Left lobe of liver (tissue), 2 donors: ENCODE measurements around the gene TMEM267. TPM values are rescaled to one million over a fixed set of nuclear protein-coding genes. Genes with fewer than 3 reads are reported as not detected.
"Not testable (repeated sequence)": the region's sequence is repeated elsewhere in the genome, so short reads cannot be mapped to it uniquely, and the experiment has no call there.

Experiments
- ATAC-seq: fragments of 200-7000 bp; cut with Tn5 transposase; one replicate; pipeline ENCODE4 v1.9.1; 2020; ENCODE audit warnings: mild to moderate bottlenecking, moderate library complexity
- DNase-seq: peaks from one replicate; pipeline ENCODE4 v3.0.0-alpha.2; 2020; ENCODE audit warnings: low spot score
- total RNA-seq: library from RNA; stranded (reverse); gene quantifications from one replicate; pipeline ENCODE4 v1.2.1, GENCODE V29; 2021
- donor health status: DM: no; HTN: no; CAD: no; lungs with moderate emphysema.
- donor health status: DM: no; HTN: yes; CAD: no.

TMEM267 gene
- total RNA-seq, 1 donor from 2014 or later, result 5.7 TPM

GRCh38 chr5:43461066-43461465 lies 22.6 kb downstream of the TMEM267 start:
- DNase-seq (no peak), ATAC-seq (no peak)

- ATAC-seq, result no peak
- DNase-seq, result no peak
Measured at GRCh38 chr5:43456556-43456955, 27.1 kb downstream of the TMEM267 start.

- not testable (repeated sequence) for DNase-seq, ATAC-seq
Measured at GRCh38 chr5:43441575-43441974, 42.1 kb downstream of the TMEM267 start.

- ATAC-seq, result no peak
- DNase-seq, result no peak
Measured at GRCh38 chr5:43437062-43437660, 46.5 kb downstream of the TMEM267 start.

- ATAC-seq (peak; percentile 49), DNase-seq (no peak)
Measured at GRCh38 chr5:43433382-43433781, 50.3 kb downstream of the TMEM267 start.

DNA sequence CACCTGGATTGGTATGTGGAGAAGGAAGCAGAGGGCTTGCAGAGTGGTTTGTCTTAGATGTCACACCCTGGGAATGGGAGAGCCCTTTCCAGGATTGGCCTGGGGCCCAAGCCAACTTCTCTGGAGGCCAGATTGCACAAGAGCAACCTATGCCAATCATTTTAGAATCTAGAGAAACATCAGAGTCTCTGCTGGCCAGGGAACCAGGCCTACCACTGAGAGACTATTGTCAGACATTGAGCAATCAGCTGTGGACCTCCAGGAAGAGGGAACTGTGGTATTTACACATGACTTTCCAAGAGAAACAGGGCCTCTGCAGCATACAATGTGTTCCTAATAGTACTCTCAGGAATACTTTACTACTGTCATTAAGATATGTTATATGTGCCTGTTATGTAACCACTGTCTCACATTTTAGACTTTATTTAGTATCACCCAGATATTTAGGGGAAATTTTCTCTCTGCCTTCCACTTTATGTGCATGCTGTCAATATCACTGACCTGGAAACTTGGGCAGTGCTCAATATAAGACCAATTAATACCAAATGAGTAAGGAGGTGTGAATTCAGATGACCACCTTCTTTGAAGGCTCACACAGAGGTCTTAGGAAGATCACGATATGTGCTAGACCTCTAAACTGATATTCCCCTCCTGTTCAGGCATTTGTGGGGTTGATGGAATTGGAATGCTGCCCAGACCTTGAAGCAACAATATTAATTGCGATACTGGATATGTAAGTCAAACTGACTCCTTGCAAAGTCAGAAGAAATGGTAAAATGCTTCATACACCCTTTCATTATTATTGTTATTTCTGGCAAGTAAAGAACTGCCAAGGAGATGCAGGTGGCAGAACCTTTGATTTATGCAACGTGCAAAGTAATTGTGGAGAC lies 50.9 kb downstream of the TMEM267 start:
- DNase-seq, result peak; percentile 85

DNA sequence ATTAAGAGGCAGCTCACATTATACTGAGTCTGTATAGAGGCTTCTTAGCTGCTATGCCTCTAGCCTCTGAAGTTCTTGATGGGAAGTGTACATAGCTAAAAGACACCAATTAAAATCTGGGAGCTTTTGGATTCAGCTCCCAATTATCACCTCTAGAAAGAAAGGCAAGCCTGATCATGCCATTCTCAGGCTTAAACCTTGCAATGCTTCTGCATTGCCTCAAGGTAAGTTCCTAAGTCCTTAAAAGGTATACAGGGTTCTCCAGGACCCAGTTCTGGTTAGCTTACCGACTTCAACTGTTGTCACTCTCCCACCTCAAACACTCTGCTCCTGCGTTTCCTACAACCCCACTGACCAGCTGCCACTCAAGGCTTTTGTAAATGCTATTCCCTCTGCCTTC lies 54.0 kb downstream of the TMEM267 start:
- ATAC-seq, result no peak
- no peak for DNase-seq

More for the DNA sequence above, 50.9 kb downstream of the TMEM267 start:
- peak; percentile 92 for ATAC-seq

- ATAC-seq (peak; percentile 39), DNase-seq (peak; percentile 54)
Measured at GRCh38 chr5:43429016-43429415, 54.6 kb downstream of the TMEM267 start.

GRCh38 chr5:43427306-43427705 lies 56.4 kb downstream of the TMEM267 start:
- ATAC-seq, result no peak
- DNase-seq, result no peak

DNA sequence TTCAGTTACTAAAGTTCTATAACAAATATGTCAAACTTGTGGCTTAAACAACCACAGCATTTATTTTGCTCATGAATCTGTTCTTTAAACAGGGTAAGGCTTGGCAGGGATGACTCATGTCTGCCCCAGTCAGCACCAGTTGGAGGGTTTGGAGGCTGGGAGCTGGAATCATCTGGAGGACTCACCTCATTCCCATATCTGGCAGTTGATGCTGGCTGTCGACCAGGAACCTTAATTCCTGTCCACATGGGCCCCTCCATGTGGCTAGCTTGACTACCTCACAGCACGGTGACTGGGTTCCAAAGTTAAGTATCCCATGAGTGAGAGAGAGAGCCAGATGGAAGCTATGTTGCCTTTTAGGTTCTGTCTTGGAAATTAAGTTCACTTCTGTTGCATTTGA lies 57.7 kb downstream of the TMEM267 start:
- ATAC-seq (no peak), DNase-seq (no peak)

- ATAC-seq, DNase-seq: not testable (repeated sequence)
Measured at GRCh38 chr5:43423086-43423485, 60.6 kb downstream of the TMEM267 start.

GRCh38 chr5:43422143-43422542 lies 61.5 kb downstream of the TMEM267 start:
- no peak for DNase-seq
- ATAC-seq, result peak; percentile 97

DNA sequence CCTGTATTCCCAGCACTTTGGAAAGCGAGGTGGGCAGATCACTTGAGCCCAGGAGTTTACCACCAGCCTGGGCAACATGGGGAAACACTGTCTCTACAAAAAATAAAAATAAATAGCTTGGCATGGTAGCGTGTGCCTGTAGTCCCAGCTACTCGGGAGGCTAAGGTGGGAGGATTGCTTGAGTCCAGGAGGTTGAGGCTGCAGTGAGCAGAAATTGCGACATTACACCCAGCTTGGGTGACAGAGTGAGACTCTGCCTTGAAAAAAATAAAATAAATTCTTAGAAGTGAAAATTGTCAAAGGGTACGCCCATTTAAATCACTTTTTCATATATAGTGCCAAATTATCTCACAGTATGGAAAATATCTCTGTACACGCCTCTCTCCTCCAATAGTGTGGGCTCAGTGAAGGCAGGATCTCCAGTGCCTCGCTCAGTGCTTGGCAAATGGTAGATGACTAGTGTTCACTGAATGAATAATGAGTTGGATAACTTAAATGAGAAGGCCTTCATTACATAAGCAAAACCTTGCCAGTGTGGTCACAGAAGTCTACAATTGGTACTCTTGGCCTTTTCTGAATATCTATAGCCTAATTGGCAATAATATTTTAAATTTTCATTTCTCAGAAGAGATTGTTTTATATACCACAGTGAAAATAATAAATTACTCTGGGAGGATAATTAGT lies 62.1 kb downstream of the TMEM267 start:
- DNase-seq (no peak), ATAC-seq (peak; percentile 34)

DNA sequence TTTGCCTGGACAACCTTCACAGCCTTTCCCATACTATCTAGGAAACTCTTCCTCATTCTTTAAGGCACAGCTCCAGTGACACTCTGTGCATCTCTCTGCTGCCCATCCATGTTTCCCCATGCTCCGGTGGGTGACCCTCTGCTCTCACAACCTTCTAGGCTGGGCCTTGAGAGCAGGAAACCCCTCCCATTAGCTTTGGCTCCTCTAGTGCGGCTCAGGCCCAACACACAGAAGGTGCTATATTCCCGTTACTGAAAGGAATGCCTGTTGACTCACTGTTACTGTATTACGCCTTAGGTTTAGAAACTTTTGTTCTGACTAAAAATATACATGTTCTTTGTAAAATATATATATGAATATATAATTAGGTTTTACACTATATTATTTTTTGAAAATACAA lies 63.4 kb downstream of the TMEM267 start:
- no peak for ATAC-seq
- DNase-seq, result no peak

GRCh38 chr5:43418561-43418960 lies 65.1 kb downstream of the TMEM267 start:
- ATAC-seq (no peak), DNase-seq (no peak)

GRCh38 chr5:43416803-43417394 lies 66.8 kb downstream of the TMEM267 start:
- DNase-seq (no peak), ATAC-seq (no peak)

DNA sequence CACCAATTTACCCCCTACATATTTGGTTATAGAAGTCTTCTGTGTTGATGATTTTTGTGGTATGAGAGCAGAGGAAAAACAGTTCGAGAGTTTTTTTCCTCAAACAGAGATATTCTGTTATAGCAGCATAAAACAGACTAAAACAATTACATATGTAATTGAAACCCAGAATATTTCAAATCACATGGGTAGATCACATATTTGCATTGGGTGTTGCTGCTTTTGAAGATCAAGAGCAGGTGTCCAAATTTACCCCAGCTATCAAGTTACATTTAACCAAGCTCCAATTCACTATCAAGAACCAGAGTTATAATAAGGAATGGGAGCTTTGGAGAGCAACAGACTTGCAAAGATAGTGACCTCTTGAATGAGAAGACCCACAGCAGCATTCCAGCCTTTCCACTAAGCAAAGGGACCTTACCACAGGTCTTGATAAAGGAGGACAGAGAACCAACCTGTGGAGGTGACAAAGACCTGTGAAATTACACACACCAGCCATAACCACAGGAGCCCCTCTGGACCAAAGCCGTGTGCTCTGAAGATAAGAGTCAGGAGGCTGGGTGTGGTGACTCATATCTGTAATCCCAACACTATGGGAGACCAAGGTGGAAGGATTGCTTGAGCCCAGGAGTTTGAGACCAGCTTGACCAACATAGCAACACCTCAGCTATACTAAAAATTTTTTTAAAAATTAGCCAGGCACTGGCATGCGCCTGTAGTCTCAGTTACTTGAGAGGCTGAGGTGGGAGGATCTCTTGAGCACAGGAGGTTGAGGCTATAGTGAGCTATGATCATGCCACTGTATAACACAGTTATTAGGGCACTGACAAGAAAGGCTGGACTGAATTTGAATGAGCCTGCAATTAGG lies 67.5 kb downstream of the TMEM267 start:
- ATAC-seq (no peak), DNase-seq (no peak)

- DNase-seq (no peak), ATAC-seq (no peak)
Measured at GRCh38 chr5:43413966-43414365, 69.7 kb downstream of the TMEM267 start.

- DNase-seq (no peak), ATAC-seq (no peak)
Measured at GRCh38 chr5:43412644-43413043, 71.0 kb downstream of the TMEM267 start.

DNA sequence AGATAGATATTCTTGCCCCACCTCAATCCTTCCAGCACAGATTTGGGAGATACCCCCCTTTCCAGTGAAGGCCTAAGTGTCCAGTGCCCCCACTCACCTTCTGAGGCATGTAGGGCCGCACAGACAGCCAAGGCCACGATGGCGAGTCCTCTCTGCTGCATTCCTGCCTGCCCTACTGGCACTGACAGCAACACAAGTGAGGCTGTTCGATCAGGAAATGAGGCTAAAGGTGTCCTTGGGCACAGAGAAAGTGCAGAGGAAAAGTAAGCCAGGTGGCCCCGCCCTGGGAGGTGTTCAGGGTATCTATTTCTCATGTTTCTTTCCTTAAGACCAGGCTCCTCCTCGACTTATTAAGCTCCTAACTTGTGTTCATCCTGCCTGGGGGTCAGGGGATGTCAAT lies 71.5 kb downstream of the TMEM267 start, which contains the start of gene CCL28:
Gene CCL28, minus strand, starts transcription at position 236 of the 400 bp plus-strand sequence. Its CDS starts 75 bp downstream, at position 161.
- ATAC-seq (no peak), DNase-seq (no peak)
